Measurements from ENCODE around the gene FOXB2.
"Not testable (repeated sequence)": the region's sequence is repeated elsewhere in the genome, so short reads cannot be mapped to it uniquely, and the experiment has no call there.

The FOXB2 gene

DNA sequence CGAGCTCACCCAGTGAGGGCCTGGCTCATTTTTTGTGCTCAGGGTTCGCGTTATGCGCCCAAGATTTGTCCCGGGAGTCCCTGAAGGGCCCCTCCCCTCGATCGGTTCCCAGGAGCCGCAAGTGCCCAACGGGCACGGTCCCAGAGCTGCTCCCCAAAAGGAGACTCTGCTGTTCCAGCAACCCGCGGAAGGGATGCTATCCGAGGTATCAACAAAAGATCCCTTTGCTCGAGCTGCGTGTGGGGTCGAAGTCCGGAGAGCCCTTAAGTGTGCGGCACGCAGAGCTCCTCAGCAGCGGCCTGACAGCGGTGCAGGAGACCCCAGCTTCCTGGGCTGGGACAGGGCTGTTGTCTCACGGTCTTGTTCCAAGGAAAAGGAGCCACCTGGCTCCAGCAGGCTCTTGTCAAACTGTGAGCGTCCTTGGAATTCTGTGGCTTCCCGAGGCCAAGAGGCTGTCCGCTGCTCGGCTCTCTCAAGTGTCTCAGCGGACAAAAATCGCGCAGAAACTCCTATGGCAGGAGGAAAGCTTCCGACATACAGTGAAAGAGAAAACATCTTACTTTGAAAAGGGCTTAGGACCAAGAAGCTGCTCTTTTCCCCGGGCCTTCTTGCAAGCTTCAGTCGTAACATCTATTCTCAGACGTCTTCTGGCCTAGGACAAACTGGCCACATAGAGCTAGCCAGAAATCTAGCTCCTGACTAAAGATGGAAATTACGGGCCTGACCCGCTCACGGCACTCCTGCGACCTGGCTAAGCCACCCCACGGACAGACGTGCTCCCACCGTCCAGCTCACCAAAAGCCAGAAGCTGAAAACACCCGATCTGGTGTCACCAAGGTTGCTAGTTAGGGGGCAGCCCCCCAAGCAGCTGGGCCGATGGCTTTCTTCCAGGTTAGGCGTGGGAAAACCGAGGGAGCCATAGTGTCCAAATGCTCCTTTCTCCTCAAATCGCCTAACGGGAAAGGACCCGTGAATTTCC lies 2.6 kb upstream of the FOXB2 start:
- no peak for DNase-seq

DNA sequence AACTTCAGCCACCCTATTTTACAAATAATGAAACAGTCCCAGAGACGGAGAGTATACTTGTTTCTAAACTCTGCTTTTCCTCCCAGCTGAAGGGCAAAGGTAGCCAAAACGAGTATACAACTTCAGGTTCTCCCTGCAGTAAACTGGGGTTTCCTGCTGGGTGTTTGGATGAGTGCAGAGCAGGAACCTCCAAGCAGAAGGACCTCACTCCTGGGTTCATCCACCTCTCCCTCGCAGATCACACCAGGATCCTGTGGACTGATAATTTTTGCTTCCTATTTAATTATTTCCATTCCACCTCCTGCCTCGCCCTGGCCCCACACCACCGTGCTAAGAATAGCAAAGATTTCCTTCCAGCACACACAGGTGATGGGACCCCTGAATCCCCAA lies 2.0 kb upstream of the FOXB2 start:
- DNase-seq, result no peak

DNA sequence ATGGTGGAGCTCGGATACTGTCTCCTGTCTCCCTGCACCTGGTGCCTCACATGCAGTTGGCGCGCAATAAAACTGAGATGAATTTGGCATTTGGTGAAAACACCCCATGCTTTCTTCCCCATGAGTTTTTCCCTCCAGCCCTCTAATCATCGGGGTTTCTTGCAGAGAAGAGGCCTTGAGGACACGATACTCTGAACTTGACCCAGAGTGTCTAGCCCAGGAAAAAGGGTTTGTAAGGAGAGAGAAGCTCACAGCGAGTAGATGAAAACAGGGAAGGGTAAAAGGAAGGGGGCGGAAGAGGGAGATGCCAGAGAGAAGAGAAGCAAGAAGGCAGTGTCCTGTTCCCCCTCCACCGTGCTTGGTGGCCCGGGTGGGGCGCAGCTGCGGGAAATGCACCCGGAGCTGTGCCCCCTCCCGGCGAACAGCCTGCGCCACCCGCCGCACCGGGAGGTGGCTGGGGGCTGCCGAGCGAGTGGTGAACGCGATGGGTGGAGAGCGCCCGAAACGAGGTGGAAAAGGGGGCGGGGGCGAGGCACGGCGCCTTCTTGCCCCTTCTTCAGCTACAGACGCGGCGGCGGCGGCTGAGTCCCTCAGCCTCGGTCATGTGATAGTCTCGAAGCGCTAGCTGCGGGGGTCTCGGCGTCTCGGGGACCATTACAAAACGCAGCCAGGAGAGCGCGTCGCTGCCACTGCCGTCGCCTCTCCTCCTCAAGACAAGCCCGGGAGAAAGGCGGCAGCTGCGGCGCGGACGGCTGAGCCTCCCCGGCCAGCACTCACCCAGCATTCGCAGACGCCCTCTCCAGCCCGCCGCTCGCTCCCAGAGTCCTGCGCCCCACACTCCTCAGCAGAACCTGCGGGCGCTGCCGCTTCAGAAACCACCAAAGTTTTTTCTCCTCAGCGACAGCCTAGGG lies 1.1 kb upstream of the FOXB2 start:
- DNase-seq, result no peak

DNA sequence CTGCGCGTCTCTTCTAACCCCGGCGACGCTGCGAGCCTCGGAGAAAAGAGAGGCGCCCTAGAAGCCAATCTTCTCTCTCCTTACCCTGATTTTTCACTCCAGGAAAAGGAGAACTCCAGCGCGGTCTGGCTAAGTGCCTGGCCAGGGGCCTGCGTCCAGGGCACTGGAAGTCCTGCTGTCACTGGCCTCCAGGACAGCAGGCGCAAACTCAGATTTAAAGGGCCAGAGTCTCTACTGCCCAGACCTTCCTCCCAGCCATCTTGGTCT lies 553 bp upstream of the FOXB2 start:
- no peak for DNase-seq

DNA sequence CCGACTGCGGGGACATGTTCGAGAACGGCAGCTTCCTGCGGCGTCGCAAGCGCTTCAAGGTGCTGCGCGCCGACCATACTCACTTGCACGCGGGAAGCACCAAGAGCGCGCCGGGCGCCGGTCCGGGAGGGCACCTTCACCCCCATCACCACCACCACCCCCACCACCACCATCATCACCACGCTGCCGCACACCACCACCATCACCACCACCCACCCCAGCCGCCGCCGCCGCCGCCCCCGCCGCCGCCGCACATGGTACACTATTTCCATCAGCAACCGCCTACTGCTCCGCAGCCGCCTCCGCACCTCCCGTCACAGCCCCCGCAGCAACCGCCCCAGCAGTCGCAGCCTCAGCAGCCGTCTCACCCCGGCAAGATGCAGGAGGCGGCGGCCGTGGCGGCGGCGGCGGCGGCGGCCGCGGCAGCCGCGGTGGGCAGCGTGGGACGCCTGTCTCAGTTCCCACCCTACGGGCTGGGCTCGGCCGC lies 514 bp downstream of the FOXB2 start:
- DNase-seq, result no peak

DNA sequence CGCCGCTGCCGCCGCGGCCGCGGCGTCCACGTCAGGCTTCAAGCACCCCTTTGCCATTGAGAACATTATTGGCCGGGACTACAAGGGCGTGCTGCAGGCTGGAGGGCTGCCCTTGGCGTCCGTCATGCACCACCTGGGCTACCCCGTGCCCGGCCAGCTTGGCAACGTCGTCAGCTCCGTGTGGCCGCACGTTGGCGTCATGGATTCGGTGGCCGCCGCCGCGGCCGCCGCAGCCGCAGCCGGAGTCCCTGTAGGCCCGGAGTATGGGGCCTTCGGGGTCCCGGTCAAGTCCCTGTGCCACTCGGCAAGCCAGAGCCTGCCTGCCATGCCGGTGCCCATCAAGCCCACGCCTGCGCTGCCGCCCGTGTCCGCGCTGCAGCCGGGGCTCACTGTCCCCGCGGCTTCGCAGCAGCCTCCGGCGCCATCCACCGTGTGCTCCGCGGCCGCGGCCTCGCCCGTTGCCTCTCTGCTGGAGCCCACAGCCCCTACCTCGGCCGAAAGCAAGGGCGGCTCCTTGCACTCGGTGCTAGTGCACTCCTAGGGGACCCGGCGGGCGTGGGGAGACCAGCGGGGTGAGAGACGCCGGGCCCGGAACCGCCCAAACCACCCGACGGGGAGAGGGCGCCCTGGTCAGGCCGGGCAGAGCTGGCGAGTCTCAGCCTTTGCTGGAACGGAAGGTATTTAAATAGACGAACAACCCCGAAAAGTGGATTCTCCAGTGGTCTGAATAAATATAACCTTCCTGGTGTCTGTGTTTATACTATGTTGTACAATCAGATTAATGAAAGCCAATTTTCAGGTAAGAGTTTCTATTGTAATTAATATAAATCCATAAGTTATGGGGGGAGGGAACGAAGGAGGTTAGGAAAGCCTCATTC lies 1.2 kb downstream of the FOXB2 start:
- DNase-seq, result no peak

DNA sequence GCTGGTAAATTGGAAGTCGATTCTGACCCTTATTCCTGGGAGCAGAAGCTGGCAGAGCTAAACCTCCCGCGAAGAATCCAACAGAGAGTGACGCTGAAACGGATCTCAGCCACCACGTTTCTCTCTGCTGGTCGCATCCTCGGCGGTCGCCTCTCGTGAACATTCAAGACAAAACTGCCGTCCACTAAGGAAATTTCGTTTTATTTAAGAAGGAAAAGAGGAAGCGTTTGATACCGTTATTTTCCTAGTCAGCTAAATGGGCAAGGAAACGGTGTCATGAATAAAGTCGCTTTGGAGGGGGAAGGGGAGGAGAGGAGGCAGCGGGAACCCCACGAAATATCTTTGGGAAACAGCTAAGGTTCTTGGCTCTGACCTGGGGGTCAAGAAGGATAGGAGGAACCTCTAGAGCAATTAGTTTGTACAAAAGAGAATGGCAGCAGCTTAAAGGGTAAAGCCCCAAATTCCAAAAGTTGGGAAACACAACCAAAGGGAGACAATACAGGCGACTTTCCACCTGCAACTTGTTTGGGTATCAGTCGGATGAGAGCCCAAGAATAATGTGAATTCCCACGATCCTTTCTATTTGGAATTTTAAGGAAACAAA lies 1.9 kb downstream of the FOXB2 start:
- DNase-seq, result no peak

DNA sequence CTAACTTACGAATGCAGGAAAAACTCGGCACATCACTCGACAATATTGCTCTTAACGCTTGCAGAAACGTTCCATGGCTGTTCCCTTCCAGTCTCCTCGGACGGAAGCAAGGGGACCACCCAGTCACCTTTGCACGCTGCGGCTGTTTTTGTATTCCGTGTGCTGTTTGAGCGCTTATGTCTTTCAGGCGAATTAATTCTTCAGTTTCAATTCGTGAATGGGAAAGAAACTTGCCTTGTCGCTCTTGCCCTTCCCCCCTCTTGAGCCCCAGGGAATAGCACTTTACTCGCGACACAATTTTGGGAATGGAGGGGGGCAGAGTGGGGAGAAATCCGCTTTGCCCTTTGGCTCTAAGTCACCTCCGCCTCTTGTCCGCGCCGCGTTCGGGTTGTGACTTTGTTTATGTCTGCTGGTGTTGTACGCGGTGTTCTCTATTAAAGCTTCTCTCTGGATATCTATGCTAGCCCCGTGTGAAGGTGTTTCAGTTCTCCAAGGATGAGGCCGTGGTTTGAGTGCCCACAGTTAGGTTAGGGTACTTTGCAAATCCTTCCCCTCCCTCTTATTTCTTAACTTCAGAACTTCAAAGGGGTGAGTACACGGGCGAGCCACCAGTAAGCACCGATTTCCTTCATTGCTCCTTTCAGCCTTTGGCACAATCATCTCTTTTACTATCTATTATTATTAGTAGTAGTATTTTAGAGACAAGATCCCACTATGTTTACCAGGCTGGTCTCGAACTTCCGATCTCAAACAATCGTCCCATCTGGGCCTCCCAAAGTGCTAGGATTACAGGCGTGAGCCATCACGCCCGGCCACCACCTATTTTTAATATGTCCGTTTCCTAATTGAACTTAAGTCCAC lies 2.7 kb downstream of the FOXB2 start:
- DNase-seq, result no peak

DNA sequence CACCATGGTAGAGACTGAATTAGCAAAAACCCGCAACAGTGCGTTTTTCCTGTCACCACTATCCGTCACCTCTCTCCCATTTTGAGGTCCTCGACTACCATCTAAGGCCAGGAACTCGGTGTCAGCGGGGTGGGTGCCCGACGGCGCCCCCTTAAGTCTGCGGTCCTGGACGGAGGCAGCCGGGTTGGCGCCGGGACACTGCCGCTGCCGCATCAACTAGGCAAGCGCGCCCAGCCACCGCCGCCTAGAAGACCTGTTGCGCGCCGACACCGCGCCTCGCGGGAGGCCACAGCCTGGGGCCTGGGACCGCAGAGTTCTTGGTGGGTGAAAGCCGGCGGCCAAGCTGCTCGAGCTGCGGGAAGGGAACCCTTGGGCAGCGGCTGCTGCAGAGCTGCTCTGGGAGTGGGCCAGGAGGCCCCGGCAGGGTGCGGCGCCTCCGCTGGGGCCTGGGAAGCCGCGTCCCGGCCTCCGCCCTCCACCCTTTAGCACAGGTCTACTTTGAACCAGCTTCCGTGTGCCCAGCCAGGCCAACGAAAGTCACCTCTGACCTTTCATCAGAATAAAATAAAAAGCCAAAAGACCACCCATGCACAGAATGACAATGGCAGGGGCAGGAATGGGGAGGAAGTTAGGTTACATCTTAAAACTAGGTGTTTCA lies 3.5 kb downstream of the FOXB2 start:
- no peak for DNase-seq

DNA sequence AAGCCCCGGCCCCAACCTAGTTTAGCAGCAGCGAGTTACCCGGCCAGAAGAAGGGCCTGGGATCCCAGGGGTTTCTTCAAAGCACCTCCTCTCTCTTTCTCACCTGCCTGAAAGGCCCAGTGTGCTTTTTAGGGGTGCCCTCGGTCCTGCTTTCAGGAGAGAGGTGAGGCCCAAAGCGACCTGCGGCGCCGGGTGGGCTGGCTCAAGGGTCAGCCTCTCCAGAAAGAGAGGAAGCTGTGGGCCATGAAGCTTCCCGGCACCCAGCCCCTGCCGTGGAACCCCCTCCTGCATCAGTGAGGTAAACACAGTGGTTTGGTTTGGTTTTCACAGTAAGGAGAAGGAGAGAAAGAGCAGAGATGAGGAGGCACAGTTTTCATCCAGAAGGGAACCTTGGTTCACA lies 4.3 kb downstream of the FOXB2 start:
- no peak for DNase-seq

DNA sequence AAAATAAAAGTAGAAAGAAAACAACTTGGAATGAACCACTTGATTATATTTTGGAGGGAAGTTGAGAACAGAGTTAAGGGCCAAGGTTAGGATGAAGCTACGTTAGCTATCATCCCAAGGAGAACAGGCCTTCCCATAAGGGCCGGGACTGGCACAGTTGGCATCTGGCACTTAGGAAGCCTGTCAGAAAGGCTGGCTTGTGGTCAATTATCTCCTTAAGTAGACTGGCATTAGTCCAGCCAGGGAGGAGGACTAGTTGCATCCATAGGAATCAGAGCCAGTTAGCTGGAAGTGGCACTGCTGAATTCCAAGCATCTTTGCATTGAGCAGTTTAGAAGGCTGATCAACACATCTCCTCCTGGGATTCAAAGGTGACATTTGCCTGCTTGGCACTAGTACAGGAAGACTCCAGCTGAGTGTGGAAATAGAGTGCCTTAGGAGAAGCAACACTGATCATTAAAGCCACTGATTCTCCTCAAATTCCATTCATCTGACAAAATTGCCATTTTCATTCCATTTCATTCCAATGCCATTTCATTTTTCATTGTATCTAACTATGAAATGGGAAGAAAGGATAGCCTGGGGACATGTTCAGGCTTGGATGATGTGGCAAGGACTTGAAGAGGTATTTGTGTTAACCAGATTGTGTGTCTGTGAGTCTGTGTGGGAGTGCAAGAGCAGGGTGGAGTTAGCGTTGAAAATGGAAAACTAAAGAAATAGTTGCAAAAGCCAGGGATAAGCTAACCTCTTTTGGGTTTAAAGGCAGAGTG lies 5.5 kb downstream of the FOXB2 start:
- DNase-seq, result no peak

DNA sequence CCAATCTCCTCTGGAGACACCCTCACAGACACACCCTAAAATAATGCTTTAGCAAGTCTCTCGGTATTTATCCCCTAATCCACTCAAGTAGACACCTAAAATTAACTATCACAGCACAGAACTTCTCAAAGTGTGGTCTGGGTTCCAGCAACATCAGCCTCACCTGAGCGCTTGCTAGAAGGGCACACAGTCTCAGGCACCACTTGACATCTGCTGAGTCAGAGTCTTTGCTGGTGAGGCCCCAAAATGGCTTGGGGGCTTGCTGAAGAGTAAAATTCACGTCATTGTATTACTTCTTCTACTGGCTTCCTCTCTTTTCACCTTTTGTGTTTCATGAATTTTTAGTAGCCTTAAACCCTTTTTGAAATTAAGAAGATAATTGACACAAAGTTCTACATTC lies 9.0 kb downstream of the FOXB2 start:
- DNase-seq, result no peak

DNA sequence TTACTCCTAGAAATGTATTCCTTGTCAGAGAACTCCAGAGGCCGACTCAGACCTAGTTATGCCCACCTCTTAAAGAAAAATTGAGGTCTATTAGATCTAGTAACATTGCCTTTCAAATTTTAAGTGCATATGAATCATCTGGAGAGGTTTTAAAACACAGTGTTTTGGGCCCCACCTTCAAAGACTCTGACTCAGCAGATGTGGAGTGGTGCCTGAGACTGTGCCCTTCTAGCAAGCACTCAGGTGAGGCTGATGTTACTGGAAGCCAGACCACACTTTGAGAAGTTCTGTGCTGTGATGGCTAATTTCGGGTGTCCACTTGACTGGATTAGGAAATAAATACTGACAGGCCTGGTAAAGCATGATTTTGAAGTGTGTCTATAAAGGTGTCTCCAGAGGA lies 10.6 kb downstream of the FOXB2 start:
- DNase-seq, result no peak

DNA sequence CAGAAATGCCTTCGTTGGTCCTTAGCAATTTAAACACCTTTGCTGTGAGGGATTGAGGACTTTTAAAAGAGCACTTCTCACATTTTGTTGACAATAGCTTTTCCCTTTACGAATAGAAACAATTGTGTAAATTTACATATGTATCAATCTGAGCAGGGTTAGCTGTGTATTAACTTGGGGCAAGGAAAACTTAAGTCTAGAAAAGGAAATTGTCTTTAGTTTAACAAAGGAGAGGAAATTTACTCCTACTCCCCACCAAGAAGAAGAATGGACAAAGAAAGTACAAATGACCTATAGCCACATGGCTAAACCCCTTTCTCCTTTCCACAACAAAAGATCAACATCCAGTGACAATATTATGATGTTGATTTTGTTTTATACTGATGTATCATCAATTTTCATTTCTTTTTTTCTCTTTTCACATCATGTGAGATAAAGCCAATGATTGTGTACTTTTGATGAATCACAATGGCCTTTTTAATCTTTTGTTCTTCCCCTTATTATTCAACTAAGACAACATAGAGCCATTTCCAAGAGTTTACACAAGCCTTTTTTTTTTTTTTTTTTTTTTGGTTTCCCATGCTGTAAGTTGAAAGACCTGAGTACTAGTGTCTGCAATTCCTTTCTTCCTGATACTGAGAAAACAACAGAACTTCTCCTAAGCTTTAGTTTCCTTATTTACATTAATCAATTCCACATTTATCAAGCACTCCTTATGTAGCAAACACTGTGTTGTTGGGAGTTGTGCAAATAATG lies 19.0 kb downstream of the FOXB2 start:
- DNase-seq, result peak; percentile 62

DNA sequence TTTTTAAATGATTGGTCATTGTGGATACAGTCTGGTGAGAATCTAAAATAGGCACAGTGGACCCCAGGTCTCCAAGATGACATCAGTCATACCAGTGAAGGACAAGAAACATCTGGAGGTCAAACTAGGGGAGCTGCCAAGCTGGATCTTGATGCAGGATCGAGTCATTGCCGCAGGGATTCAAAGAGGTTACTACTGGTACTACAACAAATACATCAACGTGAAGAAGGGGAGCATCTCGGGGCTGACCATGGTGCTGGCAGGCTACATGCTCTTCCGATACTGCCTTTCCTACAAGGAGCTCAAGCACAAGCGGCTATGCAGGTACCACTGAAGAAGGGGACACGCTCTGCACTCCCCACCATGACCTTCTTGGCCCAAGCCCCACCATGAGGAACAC lies 20.9 kb downstream of the FOXB2 start:
- DNase-seq, result no peak

DNA sequence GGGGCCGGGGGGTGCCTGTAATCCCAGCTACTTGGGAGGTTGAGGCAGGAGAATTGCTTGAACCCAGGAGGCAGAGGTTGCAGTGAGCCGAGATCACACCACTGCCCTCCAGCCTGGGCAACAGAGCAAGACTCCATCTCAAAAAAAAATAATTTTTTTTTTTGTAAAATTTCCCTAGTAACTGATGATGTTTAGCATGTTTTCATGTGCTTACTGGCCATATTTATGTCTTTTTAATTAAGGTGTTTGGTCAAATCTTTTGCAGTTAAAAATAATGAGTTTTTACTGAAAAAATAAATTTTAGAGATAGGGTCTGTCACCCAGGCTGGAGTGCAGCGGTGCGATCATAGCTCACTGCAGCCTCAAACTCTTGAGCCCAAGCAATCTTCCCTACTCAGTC lies 24.3 kb downstream of the FOXB2 start:
- DNase-seq, result not testable (repeated sequence)

DNA sequence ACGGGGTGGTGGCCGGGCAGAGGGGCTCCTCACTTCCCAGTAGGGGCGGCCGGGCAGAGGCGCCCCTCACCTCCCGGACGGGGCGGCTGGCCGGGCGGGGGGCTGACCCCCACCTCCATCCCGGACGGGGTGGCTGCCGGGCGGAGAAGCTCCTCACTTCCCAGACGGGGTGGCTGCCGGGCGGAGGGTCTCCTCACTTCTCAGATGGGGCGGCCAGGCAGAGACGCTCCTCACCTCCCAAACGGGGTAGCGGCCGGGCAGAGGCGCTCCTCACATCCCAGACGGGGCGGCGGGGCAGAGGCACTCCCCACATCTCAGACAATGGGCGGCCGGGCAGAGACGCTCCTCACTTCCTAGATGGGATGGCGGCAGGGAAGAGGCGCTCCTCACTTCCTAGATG lies 41.2 kb downstream of the FOXB2 start:
- not testable (repeated sequence) for DNase-seq

DNA sequence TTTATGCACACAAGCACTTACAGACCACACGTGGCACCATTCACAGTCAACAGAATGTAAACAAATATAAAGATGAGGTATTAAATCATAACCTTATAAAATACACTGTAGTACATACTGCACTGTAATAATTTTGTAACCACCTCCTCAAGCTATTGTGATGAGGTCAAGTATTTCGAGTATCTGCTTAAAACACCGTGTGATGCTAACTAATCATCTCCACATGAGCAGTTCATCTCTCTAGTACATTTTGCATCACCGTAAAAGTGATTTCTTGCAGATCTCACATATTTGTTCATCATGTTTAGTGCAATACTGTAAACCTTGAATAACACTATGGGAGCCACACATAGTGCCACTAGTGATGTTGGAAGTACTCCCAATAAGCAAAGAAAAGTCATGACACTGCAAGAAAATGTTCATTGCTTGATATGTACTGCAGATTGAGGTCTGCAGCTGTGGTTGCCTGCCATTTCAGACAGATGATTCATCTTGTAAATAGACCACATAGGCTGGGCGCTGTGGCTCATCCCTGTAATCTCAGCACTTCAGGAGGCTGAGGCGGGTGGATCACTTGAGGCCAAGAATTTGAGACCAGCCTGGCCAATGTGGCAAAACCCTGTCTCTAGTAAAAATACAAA lies 44.3 kb downstream of the FOXB2 start:
- DNase-seq, result no peak

DNA sequence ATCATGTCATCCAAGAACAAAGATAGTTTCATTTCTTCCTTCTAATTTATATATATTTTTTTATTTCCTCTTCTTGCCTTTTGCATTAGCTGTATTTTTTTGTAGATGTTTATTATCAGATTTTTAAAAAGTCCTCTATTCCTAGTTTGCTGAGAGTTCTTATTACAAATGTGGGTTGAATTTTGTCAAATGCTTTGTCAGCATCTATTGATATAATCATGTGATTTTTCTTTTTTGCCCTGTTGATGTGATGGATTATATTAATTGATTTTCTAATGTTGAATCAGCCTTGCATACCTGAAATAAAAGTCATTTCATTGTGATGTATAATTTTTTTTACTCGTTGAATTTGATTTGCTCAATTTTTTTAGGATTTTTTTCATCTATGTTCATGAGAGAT lies 46.9 kb downstream of the FOXB2 start:
- no peak for DNase-seq
